Measurements from ENCODE around the gene NFU1. TPM values are rescaled to one million over a fixed set of nuclear protein-coding genes. Genes with fewer than 3 reads are reported as not detected.
A peak's percentile ranks its signal among the peaks of the same experiment; 100 is the strongest.

NFU1 gene
- 10 to 100 TPM; 12.7 to 26.1 (median 23.5) TPM for total RNA-seq
- long read RNA-seq, partial matches to known transcripts, result 0 of 2 reads
- long read RNA-seq, other reads (novel, unspliced or antisense), result 0 of 2 reads

DNA sequence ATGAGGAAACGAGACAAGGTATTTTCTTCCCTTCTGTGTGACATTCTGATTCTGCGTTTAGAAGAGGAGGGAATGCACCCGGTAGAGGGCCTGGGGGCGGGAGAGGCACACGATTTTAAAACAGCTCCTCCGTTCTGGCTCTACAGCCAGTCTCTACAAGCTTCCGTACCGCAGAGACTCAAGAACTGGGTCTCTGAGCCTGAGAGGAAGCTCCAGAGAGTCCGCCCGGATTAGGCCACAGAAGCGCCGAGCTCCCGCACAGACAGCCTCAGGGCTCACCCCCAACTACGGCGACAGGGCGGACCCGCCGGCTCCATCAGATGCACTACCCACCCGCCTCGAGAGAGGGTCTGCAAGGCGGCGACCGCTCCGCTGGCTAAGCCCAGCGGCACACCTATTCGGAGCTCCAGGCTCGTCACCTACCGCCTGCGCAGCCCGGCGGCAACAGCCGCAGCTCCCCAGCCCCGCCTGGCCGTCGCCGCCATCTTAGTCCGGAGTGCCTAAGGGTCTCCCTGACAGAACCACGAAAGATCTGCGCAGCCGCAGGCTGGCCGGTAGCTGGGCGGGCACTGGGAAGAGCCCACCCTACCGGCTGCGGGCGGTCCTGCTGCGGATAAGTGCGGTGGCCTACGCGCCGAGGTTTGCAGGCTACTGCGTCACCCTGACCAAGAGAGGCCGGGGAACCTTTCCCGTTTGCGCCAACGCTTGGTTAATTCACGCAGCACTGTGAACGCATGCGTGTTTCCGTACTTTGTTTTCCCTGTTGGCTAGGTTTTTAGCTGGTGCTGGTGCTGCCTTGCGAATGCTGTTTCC lies at the start of gene NFU1:
NFU1 (minus strand) TSS at position 498 of the 813 bp plus-strand sequence; CDS start at position 485, 13 bp downstream.
- Histone ChIP-seq H3K27me3 (no peaks in the 10 kb centered on the region), H3K4me1 (peaks cover 0 to 12% (median 2%) of the 10 kb centered on the region in 4 donors), H3K9me3 (no peaks in the 10 kb centered on the region), H3K36me3 (no peaks in the 10 kb centered on the region), H3K27ac (peak within 1 kb of the TSS; percentile 85 to 96 (median 95)), H3K4me3 (peak within 1 kb of the TSS; percentile 82 to 96 (median 92))
- peak; percentile 96 to 99 (median 97) for ATAC-seq
- WGBS (ENCODE audit: insufficient coverage, low coverage, low lambda C conversion rate, missing lambda C conversion rate), result under 1% methylated on average over 37 of the region's 60 CpGs
- peak; percentile 84 for TF ChIP-seq POLR2A (IDR thresholded peaks at IDR 0.05)
- TF ChIP-seq CTCF (IDR thresholded peaks at IDR 0.05), result peak; percentile 67 to 83 (median 72)
- DNase-seq, result peak; percentile 95 to 96 (median 95)
- intact Hi-C loops (cut with DNase I), result no loop called here

GRCh38 chr2:69483696-69484095 lies 46.5 kb upstream of the NFU1 start:
- H3K4me3 ChIP-seq, result no peak overlapping the region
- no peak overlapping the region for H3K27ac ChIP-seq
- H3K4me1 ChIP-seq, result no peaks in the 10 kb centered on the region
- 48% methylated on average over 3 of the region's 3 CpGs for WGBS (ENCODE audit: insufficient coverage, low coverage, low lambda C conversion rate, missing lambda C conversion rate)
- DNase-seq (no peak), ATAC-seq (peak in 1 of 4 donors; percentile 74)
- H3K9me3 ChIP-seq, result no peaks in the 10 kb centered on the region
- TF ChIP-seq POLR2A (IDR thresholded peaks at IDR 0.05) (no peak), CTCF (IDR thresholded peaks at IDR 0.05) (no peak)
- H3K27me3 ChIP-seq, result no peaks in the 10 kb centered on the region
- intact Hi-C loops (cut with DNase I), result no loop called here
- H3K36me3 ChIP-seq, result peaks cover 0 to 7% (median 0%) of the 10 kb centered on the region in 4 donors

GRCh38 chr2:69483024-69483423 lies 45.8 kb upstream of the NFU1 start:
- Histone ChIP-seq H3K27me3 (no peaks in the 10 kb centered on the region), H3K27ac (no peak overlapping the region), H3K4me3 (no peak overlapping the region), H3K36me3 (peaks cover 0 to 7% (median 0%) of the 10 kb centered on the region in 4 donors), H3K4me1 (no peaks in the 10 kb centered on the region), H3K9me3 (no peaks in the 10 kb centered on the region)
- intact Hi-C loops (cut with DNase I), result no loop called here
- TF ChIP-seq POLR2A (IDR thresholded peaks at IDR 0.05) (no peak), CTCF (IDR thresholded peaks at IDR 0.05) (no peak)
- ATAC-seq (no peak), DNase-seq (no peak)
- 78% methylated on average over 4 of the region's 4 CpGs for WGBS (ENCODE audit: insufficient coverage, low coverage, low lambda C conversion rate, missing lambda C conversion rate)

DNA sequence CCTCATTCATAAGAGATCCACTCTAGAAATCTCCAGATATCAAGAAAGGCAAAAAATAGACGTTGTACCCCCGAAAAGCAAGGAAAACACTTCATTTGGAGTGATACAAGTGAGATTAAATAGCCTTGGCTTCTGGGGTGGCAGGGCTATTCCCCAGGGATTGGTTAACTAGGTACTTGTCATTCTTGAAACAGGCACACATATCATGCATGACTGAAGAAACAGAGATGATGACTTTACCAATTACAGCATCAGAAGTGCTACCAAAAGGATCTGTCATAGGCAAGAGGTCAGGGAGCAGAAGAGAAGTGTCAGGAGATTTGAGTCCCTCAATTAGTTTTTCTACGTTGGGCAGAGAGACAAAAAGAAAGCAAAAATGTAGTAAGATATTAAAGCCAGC lies 45.2 kb upstream of the NFU1 start:
- H3K27ac ChIP-seq, result no peak overlapping the region
- H3K36me3 ChIP-seq, result peaks cover 0 to 7% (median 0%) of the 10 kb centered on the region in 4 donors
- H3K4me3 ChIP-seq, result no peak overlapping the region
- H3K9me3 ChIP-seq, result no peaks in the 10 kb centered on the region
- no peak for DNase-seq
- ATAC-seq, result no peak
- H3K4me1 ChIP-seq, result no peaks in the 10 kb centered on the region
- WGBS (ENCODE audit: insufficient coverage, low coverage, low lambda C conversion rate, missing lambda C conversion rate), result 96% methylated on average over 3 of the region's 3 CpGs
- no peak for TF ChIP-seq POLR2A (IDR thresholded peaks at IDR 0.05)
- TF ChIP-seq CTCF (IDR thresholded peaks at IDR 0.05), result no peak
- no peaks in the 10 kb centered on the region for H3K27me3 ChIP-seq
- intact Hi-C loops (cut with DNase I), result no loop called here

Data from right lobe of liver (tissue), 6 donors.